ENCODE results near the gene ARHGEF28. TPM values are rescaled to one million over a fixed set of nuclear protein-coding genes. Genes with fewer than 3 reads are reported as not detected.

ARHGEF28 gene
- total and polyA plus RNA-seq, 10 of the 15 experiments (the other 5 are each of a cell fraction or from before 2014, with no cell fraction given): 0.10 to 0.72 (median 0.22) TPM; not detected in 2

- H3K27ac ChIP-seq (ENCODE audit: control insufficient read depth, insufficient read depth): no peak overlapping the region
- in situ Hi-C loops (cut with MboI) (no loop called here), intact Hi-C loops (cut with micrococcal nuclease; ENCODE audit: unreplicated experiment) (no loop called here)
- H3K4me3 ChIP-seq: no peak overlapping the region
- DNase-seq (ENCODE audit: low read depth, low spot score): no peak
- BruUV-seq (replicated peaks): no TSS peak
- H3K4me2 ChIP-seq (ENCODE audit: control insufficient read depth, insufficient read depth): no peak overlapping the region
- no peak overlapping the region for H3K9ac ChIP-seq (ENCODE audit: control insufficient read depth, insufficient read depth, low read length)
- H3K27me3 ChIP-seq (replicated peaks in 1 of 2; ENCODE audit: control insufficient read depth in 2 of 2, insufficient read depth in 2 of 2, low read length in 1 of 2): peaks cover 0 to 5% of the 10 kb centered on the region in 2 experiments; a peak in 2 of 4 replicates
- no peak overlapping the region for H2AFZ ChIP-seq (ENCODE audit: control insufficient read depth, low read depth, low read length)
- H3K4me1 ChIP-seq (ENCODE audit: control insufficient read depth, insufficient read depth, low read length): no peaks in the 10 kb centered on the region
- ChIA-PET SMC1A (ENCODE audit: uncharacterized antibody, unreplicated experiment) (interaction anchor here (0.6 to 1.0 kb wide), 3 partner anchors 11 to 64 kb away, joined by 3 to 4 read pairs (median 3); no protein-coding TSS in a partner anchor), RAD21 (ENCODE audit: unreplicated experiment) (interaction anchor here (1.1 to 2.2 kb wide), 2 partner anchors 38 to 45 kb away, joined by 3 to 8 read pairs; no protein-coding TSS in a partner anchor), POLR2A (interaction anchor here (0.9 to 1.0 kb wide), 2 partner anchors 33 to 49 kb away, joined by 3 to 5 read pairs; no protein-coding TSS in a partner anchor), CTCF (interaction anchor here (2.9 kb wide), 1 partner anchor 39 kb away, joined by 9 read pairs; no protein-coding TSS in a partner anchor)
- H3K9me3 ChIP-seq (replicated peaks; ENCODE audit: control insufficient read depth, insufficient read depth, low read length): no peaks in the 10 kb centered on the region
- no peak for ATAC-seq
- H4K20me1 ChIP-seq (ENCODE audit: control insufficient read depth, insufficient read depth): no peaks in the 10 kb centered on the region
- H3K79me2 ChIP-seq (ENCODE audit: control insufficient read depth, insufficient read depth, low read length): no peaks in the 10 kb centered on the region
- H3K36me3 ChIP-seq (ENCODE audit: control insufficient read depth in 2 of 2, insufficient read depth in 2 of 2, low read length in 1 of 2): no peaks in the 10 kb centered on the region
- TF ChIP-seq GATAD2B (conservative IDR thresholded peaks at IDR 0.05; ENCODE audit: low read depth) (no peak), TCF12 (IDR thresholded peaks at IDR 0.05; ENCODE audit: low read depth, low read length) (no peak), PML (IDR thresholded peaks at IDR 0.05; ENCODE audit: low read length) (no peak), NRF1 (conservative IDR thresholded peaks at IDR 0.05; ENCODE audit: low read depth, low read length) (no peak), SREBF2 (IDR thresholded peaks at IDR 0.05; ENCODE audit: low read length) (no peak), STAT3 (IDR thresholded peaks at IDR 0.05; ENCODE audit: low read depth, low read length) (no peak), ZZZ3 (IDR thresholded peaks at IDR 0.05; ENCODE audit: control insufficient read depth, insufficient read length, low read depth) (no peak), NFXL1 (IDR thresholded peaks at IDR 0.05; ENCODE audit: borderline replicate concordance) (no peak), ESRRA (IDR thresholded peaks at IDR 0.05; ENCODE audit: low read length) (no peak), ZBTB11 (CRISPR knock-in tag; IDR thresholded peaks at IDR 0.05) (no peak), BCL11A (IDR thresholded peaks at IDR 0.05; ENCODE audit: low read depth, low read length) (no peak), IRF5 (IDR thresholded peaks at IDR 0.05; ENCODE audit: borderline replicate concordance) (no peak), ZNF24 (IDR thresholded peaks at IDR 0.05) (no peak)
- no peak for FAIRE-seq
These were observed 3.5 kb downstream of the ARHGEF28 start for GRCh38 chr5:73629456-73629855.

Measured in GM12878 (cell line).